T-helper 22 cell (primary cell): ENCODE results near the gene SDS.

Experiments used
- DNase-seq: peaks from one replicate; pipeline ENCODE4 v3.0.0-alpha.2; 2020; ENCODE audit warnings: low read depth

The SDS gene

DNA sequence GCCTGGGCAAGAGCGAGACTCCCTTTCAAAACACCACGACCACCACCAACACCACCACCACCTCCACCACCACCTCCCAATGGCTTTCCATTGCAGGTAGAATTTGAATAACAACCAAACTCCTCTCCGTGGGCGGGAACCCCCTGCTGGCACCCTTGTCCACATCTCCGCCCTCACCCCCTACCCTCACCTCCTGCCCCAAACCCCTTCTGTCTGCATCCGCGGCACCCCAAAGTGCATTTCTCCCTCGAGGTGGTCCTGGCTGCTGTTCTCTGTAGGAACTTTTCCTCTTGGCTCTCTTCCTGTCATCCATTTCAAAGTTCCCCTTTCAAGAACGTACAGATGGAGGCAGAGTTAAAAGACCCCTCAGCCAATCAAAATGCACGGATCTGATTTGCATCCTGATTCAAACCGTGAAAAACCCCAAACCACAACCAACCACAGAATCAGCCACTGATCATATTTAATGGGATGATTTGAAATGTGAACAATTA lies 22.3 kb upstream of the SDS start:
- no peak for DNase-seq

DNA sequence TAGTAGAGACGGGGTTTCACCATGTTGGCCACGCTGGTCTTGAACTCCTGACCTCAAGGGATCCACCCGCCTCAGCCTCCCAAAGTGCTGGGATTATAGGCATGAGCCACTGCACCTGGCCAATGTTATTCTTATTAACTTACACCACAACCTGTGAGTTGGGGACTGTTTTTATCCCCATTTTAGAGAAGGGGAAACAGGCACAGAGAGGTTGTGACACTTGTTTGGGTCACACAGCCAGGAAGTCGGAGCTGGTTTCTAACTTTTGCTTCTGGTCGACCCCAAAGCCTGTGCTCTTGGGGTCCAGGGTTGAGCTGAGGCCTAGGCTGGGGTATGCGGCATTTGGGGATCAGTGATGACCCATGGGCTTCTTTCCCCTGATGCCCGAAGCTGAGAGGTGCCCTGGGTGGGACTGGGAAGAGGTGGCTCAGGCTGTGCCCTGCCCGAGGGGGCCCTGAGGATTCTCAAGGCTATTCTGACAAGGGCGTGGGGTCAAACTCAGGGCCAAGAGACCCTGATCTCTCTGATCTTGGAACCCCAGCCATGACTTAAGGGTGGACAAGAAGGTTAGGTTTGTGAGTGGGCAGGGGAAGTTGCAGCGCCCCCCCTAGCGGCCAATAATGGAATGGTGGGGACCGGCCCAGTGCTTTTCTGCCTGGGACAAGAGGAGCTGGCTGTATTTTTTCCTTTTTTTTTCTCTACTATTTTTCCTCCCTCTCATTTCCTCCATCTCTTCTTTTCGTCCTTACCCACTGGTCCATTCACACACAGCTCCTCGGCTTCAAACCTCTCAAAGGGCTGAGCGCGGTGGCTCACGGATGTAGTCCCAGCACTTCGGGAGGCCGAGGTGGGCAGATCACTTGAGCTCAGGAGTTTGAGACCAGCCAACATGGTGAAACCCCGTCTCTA lies 21.5 kb upstream of the SDS start:
- DNase-seq, result no peak

DNA sequence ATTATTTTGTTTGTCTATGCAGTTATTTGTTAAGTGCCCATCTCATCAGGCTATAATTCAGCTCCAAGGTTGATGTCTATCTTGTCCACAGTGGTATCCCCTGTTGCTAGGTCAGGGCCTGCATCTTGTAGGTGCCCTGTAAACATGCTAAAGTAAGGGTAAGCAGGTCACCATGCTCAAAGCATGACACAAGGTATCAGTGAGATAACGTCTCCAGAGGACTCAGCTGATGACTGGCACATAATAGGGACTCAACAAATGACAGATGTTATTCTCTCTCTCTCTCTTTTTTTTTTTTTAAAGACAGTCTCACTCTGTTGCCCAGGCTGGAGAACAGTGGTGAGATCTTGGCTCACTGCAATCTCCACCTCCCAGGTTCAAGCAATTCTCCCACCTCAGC lies 20.8 kb upstream of the SDS start:
- DNase-seq, result no peak

DNA sequence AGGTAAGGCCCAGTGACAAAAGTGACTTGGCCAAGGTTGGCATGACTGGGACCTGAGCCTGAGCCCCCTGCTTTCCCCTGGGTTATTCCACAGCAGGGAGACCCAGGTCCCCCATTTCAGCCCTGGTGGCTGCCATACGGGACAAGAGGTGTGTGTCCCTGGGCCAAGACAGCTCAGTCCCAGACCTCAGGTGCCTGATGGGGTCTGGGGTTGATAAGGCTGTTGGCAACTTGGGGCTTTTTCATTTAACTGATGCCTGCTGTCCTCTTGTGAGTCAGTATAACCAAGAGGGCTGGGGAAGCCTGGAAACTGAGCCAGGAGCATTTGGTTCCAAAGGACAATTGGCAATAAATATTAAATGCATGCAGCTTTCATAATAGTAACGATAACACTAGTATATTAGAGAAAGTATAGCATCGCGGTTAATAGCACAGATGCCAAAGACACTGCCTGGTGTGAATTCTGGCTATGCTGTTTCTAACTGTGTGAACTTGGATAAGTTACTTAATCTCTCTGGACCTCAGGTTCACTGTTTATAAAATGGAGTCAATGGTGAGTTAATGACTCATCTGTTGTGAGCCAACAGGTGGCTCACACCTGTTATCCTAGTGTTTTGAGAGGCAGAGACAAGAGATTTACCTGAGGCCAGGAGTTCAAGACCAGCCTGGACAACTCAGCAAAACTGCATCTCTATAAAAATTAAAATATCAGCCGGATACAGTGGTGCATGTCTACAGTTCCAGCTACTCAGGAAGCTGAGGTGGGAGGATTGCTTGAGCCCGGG lies 19.4 kb upstream of the SDS start:
- no peak for DNase-seq

DNA sequence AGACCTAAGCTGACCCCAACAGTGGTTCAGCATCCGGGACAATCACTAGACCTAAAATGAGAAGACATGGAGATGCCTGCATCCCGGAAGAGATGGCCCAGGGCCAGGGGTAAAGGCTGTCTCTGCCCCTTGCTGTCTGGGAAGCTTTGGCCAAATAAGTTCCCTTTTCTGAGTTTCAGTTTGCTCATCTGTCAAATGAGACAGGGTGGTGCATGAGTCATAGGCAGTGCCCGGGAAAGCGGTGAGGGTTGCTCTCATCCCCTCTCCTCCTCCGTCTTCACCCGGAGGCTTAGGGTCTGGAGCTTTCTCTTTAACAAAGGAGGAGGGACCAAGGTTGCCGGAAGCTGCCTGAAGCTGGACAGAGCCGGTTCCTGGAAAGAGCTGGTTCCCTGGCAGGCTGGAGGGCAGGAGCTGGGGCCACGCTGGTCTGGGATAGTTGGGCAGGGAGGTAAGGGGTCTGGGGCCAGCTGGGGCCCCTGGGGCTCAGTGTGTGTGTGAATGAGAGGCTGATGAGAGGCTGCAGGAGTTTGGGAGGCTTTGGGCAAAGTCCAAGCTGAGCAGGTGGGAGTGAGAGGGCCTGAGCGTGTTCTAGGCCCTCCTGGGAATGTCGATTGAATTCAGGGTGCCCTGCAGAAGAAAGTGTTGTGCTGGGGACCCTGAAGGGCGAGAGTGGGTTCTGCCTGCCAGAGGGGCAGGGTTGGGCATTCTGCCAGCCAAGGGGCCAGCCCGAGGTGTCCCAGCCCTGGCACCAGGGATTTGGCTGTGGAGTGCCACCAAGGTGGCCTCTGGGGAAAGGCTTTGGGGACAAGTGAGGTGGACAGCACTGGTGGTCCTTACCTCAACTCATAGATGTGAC lies 18.6 kb upstream of the SDS start, which contains the start of gene SDSL:
Gene SDSL (plus strand): TSS at position 351 of the 856 bp plus-strand sequence. CDS start 5,603 bp downstream, outside the sequence.
- DNase-seq, result no peak

DNA sequence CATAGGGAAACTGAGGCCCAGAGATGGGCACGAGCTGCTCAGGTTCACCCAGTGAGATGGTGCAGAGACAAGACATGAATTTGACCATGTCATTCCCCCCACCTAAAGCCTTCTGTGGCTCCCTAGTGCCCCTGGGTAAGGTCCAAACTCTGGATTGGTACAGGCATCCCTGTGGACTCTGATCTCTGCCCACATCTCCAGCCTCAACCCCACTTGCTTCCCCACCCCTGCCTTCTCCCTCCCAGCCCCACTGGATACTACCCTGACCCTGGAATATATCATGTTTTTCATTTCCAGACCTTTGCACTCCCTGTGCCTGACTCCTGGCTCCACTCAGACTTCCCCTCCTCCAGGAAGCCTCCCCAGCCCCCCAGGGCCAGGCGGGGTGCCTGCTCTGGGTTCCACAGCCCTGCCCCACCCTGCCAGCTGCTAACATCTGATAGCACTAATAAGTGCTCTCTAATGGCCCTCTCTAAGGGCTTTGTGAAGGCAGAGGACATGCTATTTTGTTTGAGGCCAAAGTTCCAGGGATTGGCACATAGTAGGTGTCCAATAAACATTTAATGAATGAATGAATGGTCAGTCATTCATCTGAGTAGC lies 17.4 kb upstream of the SDS start:
- no peak for DNase-seq

DNA sequence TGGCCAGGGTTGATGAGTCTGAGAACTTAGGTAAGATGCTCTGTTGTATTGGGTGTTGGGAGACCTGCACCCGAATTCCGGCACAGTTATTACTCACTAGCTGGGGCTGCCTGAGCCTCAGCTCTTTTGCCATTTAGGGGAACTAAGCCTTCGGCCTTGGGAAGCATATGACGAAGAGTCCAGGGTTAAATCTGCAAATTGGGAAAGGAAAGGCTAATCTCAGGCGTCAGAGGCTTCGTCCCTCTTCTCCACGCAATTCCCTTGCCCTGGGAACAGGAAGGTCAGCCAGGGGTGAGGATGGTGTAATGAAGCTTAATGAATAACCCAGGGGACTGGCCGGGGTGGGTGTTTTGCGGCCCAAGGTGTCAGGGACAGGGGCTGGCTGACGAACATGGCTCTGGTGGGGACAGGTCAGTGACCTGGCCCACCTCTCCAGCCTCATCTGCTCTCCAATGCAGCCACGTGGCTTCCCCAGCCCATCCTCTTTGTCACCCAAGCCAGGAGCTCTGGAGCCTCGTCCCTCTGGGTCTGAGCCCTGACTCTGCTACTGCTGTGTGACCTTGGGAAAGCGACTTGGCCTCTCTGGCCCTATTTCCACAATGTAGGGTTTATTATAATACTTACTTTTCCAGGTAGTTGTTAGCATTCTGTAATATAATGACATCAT lies 14.7 kb upstream of the SDS start:
- DNase-seq, result no peak

DNA sequence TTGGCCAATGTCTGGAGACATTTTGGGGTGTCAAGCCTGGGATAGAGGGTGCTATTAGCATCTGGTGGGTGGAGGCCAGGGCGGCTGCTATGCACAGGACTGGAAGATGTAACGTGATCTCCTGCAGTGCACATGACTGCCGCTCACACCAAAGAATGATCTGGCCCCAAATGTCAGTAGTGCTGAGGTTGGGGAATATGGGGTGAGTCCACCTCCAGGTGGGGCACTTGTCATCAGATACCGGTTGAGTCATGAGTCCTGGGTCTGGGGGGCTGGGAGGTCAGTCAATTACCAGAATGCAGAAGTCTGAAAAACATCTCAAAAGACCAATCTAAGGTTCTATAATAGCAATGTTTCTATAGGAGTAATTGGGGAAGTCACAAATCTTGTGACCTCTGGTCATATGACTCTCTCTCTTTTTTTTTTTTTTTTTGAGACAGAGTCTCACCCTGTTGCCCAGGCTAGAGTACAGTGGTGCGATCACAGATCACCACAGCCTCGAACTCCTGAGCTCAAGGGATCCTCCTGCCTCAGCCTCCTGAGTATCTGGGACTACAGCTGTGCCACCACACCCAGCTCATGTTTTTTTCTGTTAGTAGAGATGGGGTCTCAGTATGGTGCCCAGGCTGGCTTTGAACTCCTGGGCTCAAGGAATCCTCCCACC lies 12.5 kb upstream of the SDS start:
- no peak for DNase-seq

DNA sequence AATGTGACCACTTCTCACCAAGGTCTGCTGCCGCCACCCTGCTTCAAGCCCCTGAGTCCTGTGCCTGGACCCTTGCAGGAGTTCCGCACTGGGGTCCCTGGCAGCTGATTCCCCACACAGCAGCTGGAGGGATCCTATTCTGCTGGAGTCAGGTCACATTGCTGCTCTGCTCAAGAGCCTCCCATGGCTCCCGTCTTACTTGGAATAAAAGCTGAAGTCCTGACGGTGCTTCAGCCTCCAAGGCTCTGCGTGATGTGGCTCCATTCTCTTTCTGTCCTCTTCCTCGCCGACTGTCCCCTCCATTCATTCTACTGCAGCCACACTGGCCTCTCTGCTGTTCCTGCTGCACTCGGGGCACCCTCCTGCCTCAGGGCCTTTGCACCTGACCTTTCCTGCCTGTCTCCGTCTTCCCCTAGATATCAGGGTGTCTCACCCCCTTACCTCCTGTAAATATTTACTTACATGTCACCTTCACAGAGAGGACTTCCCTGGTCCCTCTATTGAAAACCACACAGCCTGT lies 10.9 kb upstream of the SDS start:
- DNase-seq, result no peak

DNA sequence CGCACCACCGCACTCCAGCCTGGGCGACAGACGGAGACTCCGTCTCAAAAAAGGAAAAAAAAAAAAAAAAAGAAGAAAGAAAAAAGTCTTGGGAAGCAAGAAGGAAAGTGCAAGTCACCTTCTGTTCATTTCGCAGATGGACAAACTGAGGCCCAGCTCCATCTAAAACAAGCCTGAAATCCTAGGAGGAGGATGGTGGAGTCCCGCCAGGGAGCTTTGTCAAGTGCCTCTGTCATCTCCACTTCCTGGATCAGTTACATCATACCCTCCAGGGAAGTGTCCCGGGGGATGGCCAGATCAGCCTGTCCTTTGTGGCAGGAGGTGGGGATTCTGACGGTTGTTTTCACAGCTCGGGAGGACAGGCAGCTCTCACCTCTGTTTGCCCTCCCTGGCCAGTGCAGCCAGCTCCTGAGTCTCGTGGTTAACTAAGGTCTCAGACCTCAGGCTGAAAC lies 9.8 kb upstream of the SDS start:
- no peak for DNase-seq

DNA sequence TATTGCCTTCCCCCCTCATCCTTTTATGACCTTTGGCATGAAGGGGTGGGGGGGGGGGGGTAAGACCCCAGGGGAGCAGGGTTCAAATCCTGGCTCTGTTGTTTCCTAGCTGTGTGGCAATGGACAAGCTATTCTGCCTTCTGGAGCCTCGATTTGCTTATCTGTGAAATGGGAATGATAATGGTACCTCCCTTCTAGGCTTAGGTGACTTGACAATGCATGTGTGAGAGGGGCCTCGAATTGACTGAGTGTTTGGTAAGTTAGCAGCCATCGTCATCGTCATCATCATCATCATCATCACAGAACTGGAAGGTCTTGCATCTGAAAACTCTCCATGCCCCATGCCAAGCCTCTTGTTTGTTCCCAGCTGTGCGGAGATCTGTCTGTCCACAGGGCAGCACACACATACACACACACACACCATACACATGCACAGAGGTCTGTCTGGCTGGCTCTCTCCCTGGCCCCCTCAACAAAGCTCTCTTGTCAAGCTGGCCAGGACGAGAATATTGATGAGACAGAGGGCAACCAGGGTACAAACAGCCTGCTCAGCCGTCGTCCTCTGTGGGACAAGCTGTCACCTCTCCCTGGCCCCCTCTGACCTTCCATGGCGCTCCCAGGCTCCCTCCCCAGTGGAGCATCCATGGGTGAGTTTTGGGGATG lies 5.9 kb upstream of the SDS start:
- DNase-seq, result no peak

DNA sequence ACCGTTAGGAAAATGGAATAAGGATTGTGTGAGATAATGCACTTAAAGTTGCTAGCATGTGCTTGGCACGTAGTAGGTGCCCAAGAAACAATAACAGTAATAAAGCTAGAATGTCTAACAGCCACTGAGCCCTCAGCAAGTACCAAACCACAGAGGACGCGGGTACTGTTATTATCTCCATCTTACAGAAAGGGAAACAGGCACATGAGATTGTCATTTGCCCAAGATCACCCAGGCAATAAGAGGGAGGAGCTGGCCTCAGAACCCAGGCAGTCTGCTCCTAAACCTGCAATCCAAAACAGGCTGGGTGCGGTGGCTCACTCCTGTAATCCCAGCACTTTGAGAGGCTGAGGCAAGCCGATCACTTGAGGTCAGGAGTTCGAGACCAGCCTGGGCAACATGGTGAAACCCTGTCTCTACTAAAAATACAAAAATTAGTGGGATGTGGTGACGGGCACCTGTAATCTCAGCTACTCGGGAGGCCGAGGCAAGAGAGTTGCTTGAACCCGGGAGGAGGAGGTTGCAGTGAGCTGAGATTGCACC lies 5.1 kb upstream of the SDS start:
- no peak for DNase-seq

DNA sequence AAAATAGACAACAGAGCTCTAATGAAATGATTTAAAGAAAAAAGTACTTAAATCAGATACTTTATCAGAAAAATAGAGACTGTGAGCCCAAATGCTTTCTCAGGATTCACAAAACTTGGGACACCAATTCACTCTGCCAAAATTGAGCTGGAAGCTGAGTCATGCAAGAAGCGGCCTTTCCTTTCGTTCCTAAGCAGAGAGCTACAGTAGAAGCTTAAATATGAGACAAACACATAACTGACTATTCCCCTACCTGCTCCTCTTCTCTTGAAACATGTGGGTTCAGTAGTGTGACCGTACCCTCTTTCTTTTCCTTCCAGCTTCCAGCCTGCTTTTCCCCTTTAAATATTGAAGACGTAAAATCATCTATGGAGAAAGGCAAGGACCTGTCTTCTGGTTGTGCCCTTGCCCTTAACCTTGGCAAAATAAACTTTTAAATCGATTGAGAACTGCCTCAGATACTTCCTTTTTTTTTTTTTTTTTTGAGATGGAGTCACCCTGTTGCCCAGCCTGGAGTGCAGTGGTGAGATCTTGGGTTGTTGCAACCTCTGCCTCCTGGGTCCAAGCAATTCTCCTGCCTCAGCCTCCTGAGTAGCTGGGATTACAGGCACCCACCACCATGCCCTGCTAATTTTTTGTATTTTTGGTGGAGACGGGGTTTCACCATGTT lies 4.4 kb upstream of the SDS start:
- no peak for DNase-seq

DNA sequence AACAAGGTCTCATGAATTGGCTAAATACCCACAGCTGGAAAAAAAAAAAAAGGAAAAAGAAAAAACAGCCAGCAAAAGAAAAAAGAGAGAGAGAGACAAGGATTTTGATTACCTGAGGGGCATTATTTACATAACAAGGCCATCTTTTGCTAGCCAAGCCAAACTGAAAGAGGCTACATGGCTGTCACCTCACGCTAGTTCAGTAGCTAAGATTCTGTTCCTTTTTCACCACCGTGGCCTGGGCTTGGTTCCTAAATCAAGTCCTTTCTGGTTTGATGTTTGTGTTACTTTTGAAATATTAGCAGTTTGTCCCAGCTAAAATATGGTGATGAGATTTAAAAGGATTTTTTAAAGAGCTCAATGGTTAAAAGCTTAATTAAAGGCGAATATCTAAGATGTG lies 2.0 kb upstream of the SDS start:
- DNase-seq, result no peak

DNA sequence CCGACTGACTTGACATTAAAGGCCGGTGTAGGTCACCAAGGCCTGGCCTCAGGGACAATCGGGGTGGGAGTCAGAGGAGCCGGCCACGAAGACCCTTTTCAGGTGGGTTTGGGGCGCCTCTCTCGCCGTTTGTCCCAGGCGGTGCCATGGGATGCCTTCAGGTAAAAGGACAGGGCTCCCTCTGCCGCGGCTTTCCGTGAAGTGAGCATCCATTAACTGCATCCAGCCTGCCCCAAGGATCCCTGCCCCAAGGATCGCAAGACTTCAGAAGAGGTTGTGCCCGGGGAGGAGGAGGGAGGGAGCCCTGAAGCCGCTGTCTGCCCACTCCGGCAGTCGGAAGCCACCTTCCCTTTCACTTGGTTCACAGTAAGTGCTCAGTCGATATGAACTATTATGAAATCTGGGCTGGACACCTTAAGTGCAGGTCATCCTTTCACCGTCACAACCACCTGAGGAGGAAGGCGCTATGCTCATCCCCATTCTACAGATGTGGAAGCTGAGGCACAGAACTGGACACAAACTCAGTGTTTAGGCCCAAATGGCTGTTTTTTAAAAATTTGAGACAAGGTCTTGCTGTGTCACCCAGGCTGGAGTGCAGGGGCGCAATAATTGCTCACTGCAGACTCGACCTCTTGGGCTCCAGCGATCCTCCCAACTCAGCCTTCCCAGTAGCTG lies 964 bp downstream of the SDS start:
- no peak for DNase-seq

DNA sequence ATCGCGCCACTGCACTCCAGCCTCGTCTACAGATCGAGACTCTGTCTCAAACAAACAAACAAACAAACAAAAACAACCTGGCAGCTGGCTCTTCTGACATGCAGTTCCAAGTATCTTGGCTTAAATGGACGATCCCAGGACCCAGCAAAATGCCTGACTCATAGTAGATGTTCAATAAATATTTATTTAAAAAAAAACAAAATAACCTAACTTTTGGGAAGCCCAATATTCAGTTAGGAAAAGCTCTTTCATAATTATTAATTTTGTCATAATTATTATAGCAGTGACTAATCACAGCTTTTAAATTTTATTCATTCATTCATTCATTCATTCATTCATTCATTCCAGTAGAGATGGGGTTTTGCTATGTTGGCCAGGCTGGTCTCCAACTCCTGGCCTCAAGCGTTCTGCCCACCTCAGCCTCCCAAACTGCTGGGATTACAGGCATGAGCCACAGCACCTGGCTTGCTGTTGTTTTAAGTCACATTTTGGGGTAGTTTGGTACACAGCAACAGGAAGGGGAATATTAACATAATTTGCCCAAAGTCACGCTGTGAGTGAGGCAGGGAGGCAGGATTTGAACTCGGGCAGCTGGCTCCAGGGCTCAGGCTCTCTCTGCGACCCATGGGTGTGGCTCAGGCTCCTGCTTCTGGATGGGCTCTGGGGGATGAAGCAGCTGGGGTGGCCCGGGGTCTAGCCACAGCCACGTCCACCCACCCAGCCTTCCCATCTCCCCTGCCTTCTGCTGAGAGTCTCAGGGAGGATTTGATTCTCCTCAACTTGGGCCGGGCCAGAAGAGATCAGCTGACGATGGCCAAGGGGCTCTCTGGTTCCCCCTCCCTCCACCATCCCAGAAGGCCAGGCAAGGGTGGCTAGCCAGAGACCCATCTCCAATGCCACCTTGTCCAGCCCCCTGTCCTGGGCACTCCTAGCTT lies 2.4 kb downstream of the SDS start:
- DNase-seq, result no peak

DNA sequence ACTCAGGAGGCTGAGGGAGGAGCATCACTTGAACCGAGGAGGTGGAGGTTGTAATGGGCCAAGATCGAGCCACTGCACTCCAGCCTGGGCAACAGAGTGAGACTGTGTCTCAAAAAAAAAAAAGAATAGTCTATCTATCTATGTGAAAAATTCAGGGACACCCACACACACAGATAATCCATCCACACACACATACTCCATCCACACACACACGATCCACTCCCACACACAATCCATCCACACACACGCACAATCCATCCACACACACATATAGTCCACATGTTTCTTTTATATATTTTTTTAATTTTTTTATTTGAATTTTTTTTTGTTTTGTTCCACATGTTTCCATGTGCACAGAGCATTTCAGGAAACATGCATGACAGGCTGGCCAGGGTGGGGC lies 3.3 kb downstream of the SDS start:
- no peak for DNase-seq
